GM13977 (cell line): Measurements from ENCODE around the gene DHX16.

Experiments used
- DNase-seq: peaks from one replicate; pipeline ENCODE4 v3.0.0; 2012; ENCODE audit warnings: low spot score
- in situ Hi-C: fragments of 300-500 bp; cut with MboI; formaldehyde crosslinking; loops from one replicate; pipeline ENCODE4 v1.12.0; 2022; ENCODE audit warnings: low sequenced_read_pairs, low pct_unique_long_range_greater_than_20kb, mixed read lengths, inconsistent platforms; ENCODE audit not compliant: unreplicated experiment
- TF ChIP-seq, protein P1 (sequence below): IDR thresholded peaks from 2 replicates; pipeline ENCODE4 v1.5.1; 2012; ENCODE audit warnings: mild to moderate bottlenecking, control low read depth; ENCODE audit not compliant: insufficient read depth; ENCODE audit errors: extremely low read depth, missing control alignments

Gene DHX16

GRCh38 chr6:30691208-30691847, 18.5 kb upstream of the DHX16 start:
- in situ Hi-C loops: no loop called here
- no peak for DNase-seq
- TF ChIP-seq, protein P1, sequence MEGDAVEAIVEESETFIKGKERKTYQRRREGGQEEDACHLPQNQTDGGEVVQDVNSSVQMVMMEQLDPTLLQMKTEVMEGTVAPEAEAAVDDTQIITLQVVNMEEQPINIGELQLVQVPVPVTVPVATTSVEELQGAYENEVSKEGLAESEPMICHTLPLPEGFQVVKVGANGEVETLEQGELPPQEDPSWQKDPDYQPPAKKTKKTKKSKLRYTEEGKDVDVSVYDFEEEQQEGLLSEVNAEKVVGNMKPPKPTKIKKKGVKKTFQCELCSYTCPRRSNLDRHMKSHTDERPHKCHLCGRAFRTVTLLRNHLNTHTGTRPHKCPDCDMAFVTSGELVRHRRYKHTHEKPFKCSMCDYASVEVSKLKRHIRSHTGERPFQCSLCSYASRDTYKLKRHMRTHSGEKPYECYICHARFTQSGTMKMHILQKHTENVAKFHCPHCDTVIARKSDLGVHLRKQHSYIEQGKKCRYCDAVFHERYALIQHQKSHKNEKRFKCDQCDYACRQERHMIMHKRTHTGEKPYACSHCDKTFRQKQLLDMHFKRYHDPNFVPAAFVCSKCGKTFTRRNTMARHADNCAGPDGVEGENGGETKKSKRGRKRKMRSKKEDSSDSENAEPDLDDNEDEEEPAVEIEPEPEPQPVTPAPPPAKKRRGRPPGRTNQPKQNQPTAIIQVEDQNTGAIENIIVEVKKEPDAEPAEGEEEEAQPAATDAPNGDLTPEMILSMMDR: no peak

GRCh38 chr6:30690403-30691207, 17.8 kb upstream of the DHX16 start, which contains the start of gene NRM:
TSS of gene NRM (minus strand) at chr6:30690984. CDS start at chr6:30690974, 10 bp downstream.
- TF ChIP-seq, protein P1: no peak
- peak; percentile 87 for DNase-seq
- in situ Hi-C loops: no loop called here

- TF ChIP-seq, protein P1: no peak
- no peak for DNase-seq
- in situ Hi-C loops: no loop called here
These were observed 17.2 kb upstream of the DHX16 start for GRCh38 chr6:30689985-30690384.

DNA sequence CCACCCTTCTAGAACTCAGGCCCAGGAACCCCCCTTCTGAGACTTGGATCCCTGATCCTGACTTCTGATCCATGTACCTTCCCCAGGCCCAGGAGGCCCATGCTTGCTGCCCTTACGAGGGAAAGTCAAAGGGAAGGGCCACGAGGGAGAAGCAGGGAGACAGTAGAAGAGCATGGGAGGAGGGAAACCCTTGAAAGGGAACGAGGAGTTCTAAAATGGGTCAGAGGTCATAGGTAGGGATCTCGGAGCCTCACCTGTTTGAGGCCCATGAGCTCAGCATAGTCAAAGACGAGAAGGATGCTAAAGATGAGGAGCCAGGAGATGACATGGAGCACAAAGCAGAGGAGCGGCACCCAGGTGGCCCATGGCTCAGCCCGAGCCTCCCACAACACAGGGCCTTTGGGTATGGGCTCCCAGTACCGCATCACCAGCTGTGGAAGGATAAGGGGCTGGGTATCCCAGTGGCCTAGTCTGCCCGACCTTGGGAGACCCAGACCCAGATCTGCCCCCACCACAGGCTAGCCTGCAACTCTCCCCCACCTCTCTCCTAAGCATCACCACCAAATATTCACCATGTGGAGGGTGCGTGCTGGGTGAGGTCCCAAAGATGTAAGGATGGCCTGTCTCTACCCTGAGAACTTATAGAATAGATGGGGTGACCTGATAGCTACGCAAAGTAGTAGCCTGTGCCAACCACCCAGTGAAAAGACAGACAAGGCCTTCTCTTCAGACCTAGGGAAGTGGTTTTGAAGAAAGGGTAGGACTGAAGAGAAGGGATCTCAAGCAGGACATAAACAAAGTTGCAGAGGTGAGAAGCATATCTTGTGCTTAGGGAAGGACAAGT, 16.4 kb upstream of the DHX16 start:
- DNase-seq: no peak
- in situ Hi-C loops: no loop called here
- TF ChIP-seq, protein P1: no peak

DNA sequence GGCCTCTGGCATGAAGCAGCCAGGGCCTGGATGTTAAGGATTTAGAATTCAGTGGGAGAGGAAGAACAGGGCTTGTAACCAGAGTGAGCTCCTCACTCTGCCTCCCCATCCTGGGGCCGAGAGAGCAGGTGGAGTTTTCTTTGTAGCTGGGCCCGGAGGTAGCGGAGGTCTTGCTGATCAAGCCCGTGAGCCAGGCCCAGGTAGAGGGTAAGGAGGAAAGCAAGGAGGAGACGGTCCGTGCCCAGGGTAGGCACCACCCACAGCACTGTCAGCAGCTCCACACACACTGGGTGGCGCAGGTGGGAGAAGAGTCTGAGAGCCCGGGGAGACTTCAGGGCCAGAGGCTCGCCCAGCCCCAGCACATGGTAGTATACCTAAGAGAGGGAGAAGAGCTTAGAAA, 15.8 kb upstream of the DHX16 start:
- in situ Hi-C loops: no loop called here
- TF ChIP-seq, protein P1: peak; percentile 33
- no peak for DNase-seq
